DND-41 (cell line): ENCODE measurements around the gene AFAP1.

ENCODE experiments used
- ATAC-seq: fragments of 200-7000 bp; cut with Tn5 transposase; 3 replicates; pipeline ENCODE4 v1.9.1; 2021; ENCODE audit warnings: low read depth; ENCODE audit not compliant: insufficient read depth
- DNase-seq: peaks from one replicate; pipeline ENCODE4 v3.0.0-alpha.2; 2020
- H2AFZ ChIP-seq: 2 replicates; pipeline ENCODE4 v1.6.0; 2012; ENCODE audit warnings: low read depth, low read length
- H3K27ac ChIP-seq: 2 replicates; pipeline ENCODE4 v1.5.1; 2012; ENCODE audit warnings: low read length, inconsistent platforms
- H3K27me3 ChIP-seq: fragments of 200-600 bp; sonication (generic); 2 replicates; pipeline ENCODE4 v1.6.0; 2012; ENCODE audit warnings: low read length, mild to moderate bottlenecking, inconsistent platforms; ENCODE audit not compliant: insufficient read depth, poor library complexity
- H3K36me3 ChIP-seq: 2 replicates; pipeline ENCODE4 v1.5.1; 2012; ENCODE audit warnings: low read length, inconsistent platforms; ENCODE audit not compliant: insufficient read depth
- H3K4me1 ChIP-seq: 2 replicates; pipeline ENCODE4 v1.5.1; 2012; ENCODE audit warnings: mild to moderate bottlenecking, low read length; ENCODE audit not compliant: insufficient read depth
- H3K4me2 ChIP-seq: 2 replicates; pipeline ENCODE4 v1.6.0; 2012; ENCODE audit warnings: mild to moderate bottlenecking, moderate library complexity, low read length, inconsistent platforms; ENCODE audit not compliant: insufficient read depth
- H3K4me3 ChIP-seq, 2 experiments: fragments of 200-600 bp in 1 of 2; shearing (Covaris generic) in 1 of 2; 2 replicates each; pipeline ENCODE4 v1.5.1; 2012 to 2016; ENCODE audit warnings: inconsistent platforms in 2 of 2, low read length in 2 of 2, mild to moderate bottlenecking in 2 of 2, low read depth in 1 of 2, moderate library complexity in 1 of 2
- H3K79me2 ChIP-seq: 2 replicates; pipeline ENCODE4 v1.6.0; 2012; ENCODE audit warnings: low read length, inconsistent platforms; ENCODE audit not compliant: insufficient read depth
- H3K9ac ChIP-seq: 2 replicates; pipeline ENCODE4 v1.6.0; 2012; ENCODE audit warnings: low read depth, mild to moderate bottlenecking, inconsistent platforms, low read length, moderate library complexity
- H3K9me3 ChIP-seq: 2 replicates; pipeline ENCODE4 v1.5.1; 2012; ENCODE audit warnings: low read length, moderate library complexity, mild to moderate bottlenecking, inconsistent platforms; ENCODE audit not compliant: insufficient read depth, severe bottlenecking
- H4K20me1 ChIP-seq: 2 replicates; pipeline ENCODE4 v1.6.0; 2012; ENCODE audit warnings: low read length; ENCODE audit not compliant: insufficient read depth
- CTCF ChIP-seq: IDR thresholded peaks from 2 replicates; pipeline ENCODE4 v1.5.1; 2012; ENCODE audit warnings: borderline replicate concordance, low read length, moderate library complexity, mild to moderate bottlenecking; ENCODE audit not compliant: poor library complexity, severe bottlenecking; ENCODE audit errors: extremely low read depth
- EZH2 ChIP-seq: IDR thresholded peaks from 3 replicates; pipeline ENCODE4 v1.6.1; 2012; ENCODE audit warnings: borderline replicate concordance, low read depth, mild to moderate bottlenecking, moderate library complexity, low read length, inconsistent platforms; ENCODE audit not compliant: severe bottlenecking

Gene AFAP1

GRCh38 chr4:7799306-7799705 lies 140.4 kb downstream of the AFAP1 start:
- no peak for DNase-seq
- Histone ChIP-seq H3K27me3 (peaks cover under 1% of the 10 kb centered on the region), H3K9me3 (no peaks in the 10 kb centered on the region), H4K20me1 (0 out of 2 replicates have a peak, but pooled peaks cover 3% of the 10 kb centered on the region), H3K4me2 (no peak overlapping the region), H3K4me1 (no peaks in the 10 kb centered on the region), H3K9ac (no peak overlapping the region), H3K27ac (no peak overlapping the region), H3K36me3 (no peaks in the 10 kb centered on the region), H3K79me2 (no peaks in the 10 kb centered on the region), H2AFZ (no peak overlapping the region), H3K4me3 (no peak overlapping the region)
- no peak for ATAC-seq
- no peak for TF ChIP-seq CTCF
- no peak for TF ChIP-seq EZH2

GRCh38 chr4:7798178-7798995 lies 141.3 kb downstream of the AFAP1 start:
- no peak for DNase-seq
- Histone ChIP-seq H3K4me1 (no peaks in the 10 kb centered on the region), H2AFZ (no peak overlapping the region), H3K79me2 (no peaks in the 10 kb centered on the region), H3K4me2 (no peak overlapping the region), H4K20me1 (0 out of 2 replicates have a peak, but pooled peaks cover 3% of the 10 kb centered on the region), H3K9me3 (no peaks in the 10 kb centered on the region), H3K9ac (no peak overlapping the region), H3K27ac (no peak overlapping the region), H3K4me3 (no peak overlapping the region), H3K27me3 (peaks cover 2% of the 10 kb centered on the region), H3K36me3 (no peaks in the 10 kb centered on the region)
- no peak for ATAC-seq
- TF ChIP-seq CTCF (no peak), EZH2 (no peak)

- no peak overlapping the region for H3K4me3 ChIP-seq
- ATAC-seq (no peak), DNase-seq (no peak)
- no peaks in the 10 kb centered on the region for H3K4me1 ChIP-seq
- no peaks in the 10 kb centered on the region for H3K79me2 ChIP-seq
- H3K4me2 ChIP-seq, result no peak overlapping the region
- TF ChIP-seq EZH2, result no peak
- TF ChIP-seq CTCF, result no peak
- no peak overlapping the region for H3K27ac ChIP-seq
- H3K9me3 ChIP-seq, result no peaks in the 10 kb centered on the region
- 0 out of 2 replicates have a peak, but pooled peaks cover 3% of the 10 kb centered on the region for H4K20me1 ChIP-seq
- H3K36me3 ChIP-seq, result no peaks in the 10 kb centered on the region
- no peak overlapping the region for H2AFZ ChIP-seq
- H3K9ac ChIP-seq, result no peak overlapping the region
- peaks cover 5% of the 10 kb centered on the region for H3K27me3 ChIP-seq
Measured at GRCh38 chr4:7797330-7797729, 142.3 kb downstream of the AFAP1 start.
